HG02642 (cell line): ENCODE results near the gene NDUFS5.
"Not testable (repeated sequence)": the region's sequence is repeated elsewhere in the genome, so short reads cannot be mapped to it uniquely, and the experiment has no call there.

ENCODE experiments used
- ATAC-seq: cut with Tn5 transposase; IDR thresholded peaks from one replicate; pipeline ENCODE4 v1.9.1; 2021; ENCODE audit warnings: mild to moderate bottlenecking; ENCODE audit not compliant: unreplicated experiment, poor library complexity

NDUFS5 gene

DNA sequence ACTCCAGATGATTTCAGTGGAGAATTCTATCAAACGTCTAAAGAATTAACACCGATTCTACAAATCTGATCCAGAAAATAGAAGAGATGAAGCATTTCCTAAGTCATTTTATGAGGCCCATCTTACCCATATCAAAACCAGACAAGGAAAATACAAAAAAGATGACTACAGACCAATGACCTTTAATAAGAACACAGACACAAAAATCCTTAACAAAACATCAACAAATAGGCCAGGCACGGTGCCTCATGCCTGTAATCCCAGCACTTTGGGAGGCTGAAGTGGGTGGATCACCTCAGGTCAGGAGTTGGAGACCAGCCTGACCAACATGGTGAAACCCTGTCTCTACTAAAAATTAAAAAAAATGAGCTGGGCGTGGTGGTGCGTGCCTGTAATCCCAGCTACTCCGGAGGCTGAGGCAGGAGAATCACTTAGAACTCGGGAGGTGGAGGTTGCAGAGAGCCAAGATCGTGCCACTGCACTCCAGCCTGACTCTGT lies 29.1 kb downstream of the NDUFS5 start:
- ATAC-seq, result not testable (repeated sequence)

DNA sequence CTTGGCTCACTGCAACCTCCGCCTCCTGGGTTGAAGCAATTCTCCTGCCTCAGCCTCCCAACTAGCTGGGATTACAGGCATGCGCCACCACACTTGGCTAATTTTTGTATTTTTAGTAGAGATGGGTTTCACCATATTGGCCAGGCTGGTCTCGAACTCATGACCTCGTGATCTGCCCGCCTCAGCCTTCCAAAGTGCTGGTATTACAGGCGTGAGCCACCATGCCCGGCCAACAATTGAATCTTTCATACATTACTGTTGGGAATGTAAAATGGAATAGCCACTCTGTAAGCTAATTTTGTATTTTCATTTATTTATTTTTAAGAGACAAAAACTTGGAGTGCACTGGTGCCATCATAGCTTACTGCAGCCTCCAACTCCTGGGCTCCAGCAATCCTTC lies 35.4 kb downstream of the NDUFS5 start:
- not testable (repeated sequence) for ATAC-seq

DNA sequence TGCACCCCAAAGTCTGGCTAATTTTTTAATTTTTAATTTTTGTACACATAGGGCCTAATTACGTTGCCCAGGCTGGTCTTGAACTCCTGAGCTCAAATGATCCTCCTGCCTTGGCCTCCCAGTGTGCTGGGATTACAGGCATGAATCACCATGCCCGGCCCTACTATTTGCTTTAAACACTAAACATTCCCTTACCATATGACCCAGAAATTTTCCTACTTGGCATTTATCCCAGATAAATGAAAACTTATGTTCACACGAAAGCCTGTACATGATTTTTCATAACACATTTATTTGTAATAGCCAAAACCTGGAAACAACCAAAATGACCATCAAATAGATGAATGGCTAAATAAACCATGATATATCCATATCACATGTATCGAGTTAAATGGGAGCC lies 35.8 kb downstream of the NDUFS5 start:
- ATAC-seq, result no peak

DNA sequence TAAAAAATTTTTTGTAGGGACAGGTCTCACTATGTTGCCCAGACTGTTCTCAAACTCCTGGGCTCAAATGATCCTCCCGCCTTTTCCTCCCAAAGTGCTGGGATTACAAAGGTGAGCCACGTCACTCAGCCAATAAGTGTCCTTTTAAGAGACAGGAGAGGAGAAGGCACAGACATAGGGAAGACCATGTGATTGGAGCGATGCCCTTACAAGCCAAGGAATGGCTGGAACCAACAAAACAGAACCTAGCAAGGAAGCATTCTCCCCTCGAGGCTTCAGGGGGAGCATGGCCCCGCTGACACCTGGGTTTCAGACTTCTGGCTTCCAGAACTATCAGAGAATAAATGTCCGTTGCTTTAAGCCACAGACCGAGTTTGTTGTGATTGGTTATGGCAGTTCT lies 37.0 kb downstream of the NDUFS5 start:
- ATAC-seq, result no peak

DNA sequence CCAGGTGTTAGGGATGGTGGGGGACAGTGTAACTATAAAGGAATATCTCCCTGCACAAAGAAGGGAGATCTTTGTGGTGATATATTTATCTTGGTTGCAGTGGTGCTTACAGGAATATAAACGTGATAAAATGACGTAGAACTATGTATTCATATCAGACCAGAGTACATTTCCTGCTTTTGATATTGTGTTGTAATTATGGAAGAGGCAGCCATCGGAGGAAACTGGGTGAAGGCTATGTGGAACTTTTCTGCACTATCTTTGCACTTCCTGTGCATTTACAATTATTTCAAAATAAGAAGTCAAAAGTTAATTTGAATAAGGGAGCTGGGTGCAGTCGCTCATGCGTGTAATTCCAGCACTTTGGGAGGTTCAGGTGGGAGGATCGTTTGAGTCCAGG lies 37.6 kb downstream of the NDUFS5 start:
- ATAC-seq, result no peak

DNA sequence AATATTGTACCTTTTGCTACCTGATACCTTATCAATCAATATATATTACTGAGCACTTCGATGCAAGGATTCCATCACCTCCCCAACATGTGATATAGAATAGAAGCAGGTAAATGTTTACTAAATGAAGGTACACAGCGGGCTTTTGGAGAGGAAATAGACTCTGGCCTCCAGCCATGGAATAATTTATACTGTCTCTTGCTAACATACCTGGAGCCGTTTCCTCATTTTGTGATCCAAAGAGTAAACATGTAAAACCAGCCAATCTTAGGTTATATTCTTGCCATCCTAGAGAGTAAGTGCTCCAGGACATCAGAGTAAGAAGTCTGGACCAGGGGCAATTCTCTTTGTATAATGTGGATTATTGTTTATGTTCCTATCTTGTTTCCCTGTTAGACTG lies 39.4 kb downstream of the NDUFS5 start:
- no peak for ATAC-seq

DNA sequence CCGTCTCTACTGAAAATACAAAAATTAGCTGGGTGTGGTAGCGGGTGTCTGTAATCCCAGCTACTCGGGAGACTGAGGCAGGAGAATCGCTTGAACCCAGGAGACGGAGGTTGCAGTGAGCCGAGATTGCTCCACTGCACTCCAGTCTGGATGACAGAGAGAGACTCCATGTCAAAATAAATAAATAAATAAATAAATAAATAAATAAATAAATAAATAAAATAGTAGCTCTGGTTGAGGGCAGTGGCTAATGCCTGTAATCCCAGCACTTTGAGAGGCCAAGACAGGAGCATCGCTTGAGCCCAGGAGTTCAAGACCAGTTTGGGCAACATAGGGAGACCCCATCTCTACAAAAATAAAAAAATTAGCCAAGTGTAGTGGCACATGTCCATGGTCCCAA lies 42.1 kb downstream of the NDUFS5 start:
- ATAC-seq, result not testable (repeated sequence)

DNA sequence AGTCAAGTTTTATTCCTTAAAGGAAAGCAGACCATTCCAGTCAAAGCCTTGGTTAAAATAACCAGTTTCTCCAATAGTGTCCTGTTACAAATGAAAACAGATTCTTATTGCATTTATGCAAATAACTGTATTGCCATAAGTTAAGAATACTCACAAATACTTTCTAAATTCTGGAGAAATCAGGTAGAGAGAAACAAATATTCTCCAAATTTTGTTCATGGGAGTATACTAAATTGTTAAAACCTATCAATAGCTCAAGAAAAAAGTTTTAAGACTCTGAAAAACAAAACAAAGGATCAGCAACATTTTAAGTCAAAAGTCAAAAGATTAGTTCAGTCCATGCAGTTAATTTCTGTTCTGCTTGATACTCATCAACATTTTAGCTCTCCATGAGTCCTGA lies 45.4 kb downstream of the NDUFS5 start:
- ATAC-seq, result not testable (repeated sequence)

DNA sequence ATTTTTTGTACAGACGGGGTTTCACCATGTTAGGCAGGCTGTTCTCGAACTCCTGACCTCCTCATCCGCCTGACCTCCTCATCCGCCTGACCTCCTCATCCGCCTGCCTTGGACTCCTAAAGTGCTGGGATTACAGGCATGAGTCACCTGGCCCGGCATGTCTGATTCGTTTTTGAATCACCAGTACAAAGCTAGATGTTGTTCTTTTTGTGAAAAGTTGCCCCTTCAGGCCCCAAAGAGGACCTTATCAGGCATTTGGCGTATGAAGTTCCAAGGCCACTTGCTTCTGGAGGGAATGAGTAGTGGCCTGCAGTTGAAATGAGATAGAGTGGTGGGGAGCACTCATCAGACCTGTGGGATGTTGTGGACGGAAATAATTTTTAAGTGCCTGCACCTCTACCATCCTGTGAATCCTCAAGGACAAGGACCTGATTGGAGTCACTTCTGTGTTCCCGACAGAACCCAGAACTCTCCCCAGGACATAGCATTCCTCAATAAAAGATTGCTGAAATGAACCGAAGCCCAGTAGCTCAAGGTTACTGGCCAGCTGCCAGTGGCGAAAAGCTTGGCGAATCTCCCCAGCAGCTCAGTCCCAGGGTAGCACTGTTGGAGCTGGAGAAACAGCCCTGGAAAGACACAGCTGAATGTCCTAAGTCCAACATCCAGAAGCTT lies 50.1 kb downstream of the NDUFS5 start:
- no peak for ATAC-seq

DNA sequence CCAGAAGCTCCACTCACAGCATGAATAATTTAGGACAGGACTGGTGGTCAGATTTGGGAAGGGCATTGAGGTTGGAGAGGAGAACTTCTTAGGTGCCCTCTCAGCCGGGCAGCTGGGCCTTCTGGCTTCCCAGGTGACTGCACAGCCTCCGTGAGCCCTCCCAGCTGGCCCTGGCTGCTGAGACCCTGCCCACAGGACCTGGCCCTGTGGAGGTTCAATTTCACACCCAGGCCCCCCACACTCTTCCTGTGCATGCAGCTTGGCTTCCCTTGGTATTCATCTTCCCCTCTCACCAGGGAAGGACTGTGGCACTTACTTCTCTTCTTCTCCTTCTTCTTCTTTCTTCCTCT lies 50.6 kb downstream of the NDUFS5 start:
- ATAC-seq, result no peak

DNA sequence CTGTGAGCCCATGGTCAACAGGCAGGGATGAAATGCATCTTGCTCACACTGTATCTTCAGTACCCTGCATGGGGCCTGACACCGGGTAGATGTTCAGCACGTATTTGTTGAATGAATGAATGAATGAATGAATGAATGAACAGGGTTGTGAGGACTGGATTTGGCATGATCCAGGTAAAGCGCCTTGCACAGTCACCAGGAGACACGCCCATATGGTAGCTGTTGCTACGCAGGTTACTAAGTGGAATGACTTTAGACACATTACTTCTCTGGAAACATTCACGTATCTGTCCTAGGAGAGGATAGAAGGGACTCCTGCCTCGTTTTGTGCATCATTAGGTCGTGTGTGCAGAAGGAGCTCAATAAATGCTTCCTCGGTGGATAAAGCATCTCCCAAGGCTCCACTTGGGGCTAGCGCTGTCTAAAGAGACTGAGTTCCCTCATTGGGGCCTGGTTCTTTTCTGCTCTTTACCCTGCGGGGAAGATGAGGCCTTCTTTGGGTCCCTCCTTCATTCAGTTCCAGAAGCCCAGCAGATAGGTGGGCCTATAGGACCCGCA lies 54.2 kb downstream of the NDUFS5 start:
- ATAC-seq, result no peak

DNA sequence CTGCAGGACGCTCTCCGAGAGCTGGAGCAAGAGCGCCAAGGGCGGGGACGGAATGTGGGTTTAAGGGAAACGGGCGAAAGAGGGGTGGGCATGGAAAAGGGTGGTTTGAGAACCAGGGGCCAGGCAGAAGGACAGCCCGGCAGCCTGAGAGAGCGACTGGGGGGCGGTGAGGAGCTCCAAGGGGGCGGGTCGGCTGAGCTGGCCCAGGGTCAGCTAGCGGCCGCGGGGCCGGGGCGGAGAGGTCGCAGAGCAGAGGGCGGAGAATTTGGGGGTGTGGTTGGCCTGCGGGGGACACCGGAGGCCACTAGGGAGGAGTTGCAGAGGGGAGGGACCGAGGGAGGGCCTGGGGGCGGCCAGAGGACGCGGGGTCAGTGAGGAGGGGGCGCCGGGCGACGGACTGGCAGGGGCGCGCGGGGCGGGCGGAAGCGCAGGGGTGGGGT lies 54.7 kb downstream of the NDUFS5 start:
- no peak for ATAC-seq

DNA sequence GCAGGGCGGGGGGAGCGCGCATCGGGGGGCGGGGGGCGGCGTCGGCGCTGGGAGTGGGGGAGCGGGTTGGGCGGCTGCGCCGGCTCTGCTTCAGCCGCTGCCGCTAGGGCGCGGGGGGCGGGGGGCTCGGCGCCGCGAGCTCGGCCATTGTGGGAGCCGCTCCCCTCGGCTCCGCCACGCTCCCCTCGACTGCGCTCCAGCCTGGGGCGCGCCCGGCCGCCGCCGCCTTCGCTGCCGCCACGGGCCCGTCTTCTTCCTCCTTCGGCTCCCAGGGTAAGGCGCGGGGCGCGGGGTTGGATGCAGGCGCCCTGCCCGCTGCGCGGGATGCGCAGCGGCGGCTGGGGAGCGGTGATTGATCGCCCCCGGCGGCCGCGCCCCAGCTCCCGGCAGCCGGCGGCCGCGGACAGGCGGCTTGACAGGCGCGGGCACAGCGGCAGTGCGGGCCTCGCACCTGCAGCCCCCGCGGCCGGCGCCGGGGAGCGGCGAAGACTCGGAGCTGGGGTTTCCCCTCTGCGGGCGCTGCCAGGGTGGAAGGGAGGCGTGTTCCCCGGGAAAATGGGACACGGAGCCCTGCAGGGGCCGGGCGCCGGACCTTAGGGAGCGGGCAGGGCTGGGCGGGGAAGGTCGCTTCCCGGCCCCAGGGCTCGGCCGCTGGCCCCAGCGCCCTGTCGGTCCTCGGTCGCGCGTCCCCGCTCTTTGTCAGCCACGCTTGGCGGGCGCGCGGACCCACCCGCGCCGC lies 55.3 kb downstream of the NDUFS5 start:
- no peak for ATAC-seq

DNA sequence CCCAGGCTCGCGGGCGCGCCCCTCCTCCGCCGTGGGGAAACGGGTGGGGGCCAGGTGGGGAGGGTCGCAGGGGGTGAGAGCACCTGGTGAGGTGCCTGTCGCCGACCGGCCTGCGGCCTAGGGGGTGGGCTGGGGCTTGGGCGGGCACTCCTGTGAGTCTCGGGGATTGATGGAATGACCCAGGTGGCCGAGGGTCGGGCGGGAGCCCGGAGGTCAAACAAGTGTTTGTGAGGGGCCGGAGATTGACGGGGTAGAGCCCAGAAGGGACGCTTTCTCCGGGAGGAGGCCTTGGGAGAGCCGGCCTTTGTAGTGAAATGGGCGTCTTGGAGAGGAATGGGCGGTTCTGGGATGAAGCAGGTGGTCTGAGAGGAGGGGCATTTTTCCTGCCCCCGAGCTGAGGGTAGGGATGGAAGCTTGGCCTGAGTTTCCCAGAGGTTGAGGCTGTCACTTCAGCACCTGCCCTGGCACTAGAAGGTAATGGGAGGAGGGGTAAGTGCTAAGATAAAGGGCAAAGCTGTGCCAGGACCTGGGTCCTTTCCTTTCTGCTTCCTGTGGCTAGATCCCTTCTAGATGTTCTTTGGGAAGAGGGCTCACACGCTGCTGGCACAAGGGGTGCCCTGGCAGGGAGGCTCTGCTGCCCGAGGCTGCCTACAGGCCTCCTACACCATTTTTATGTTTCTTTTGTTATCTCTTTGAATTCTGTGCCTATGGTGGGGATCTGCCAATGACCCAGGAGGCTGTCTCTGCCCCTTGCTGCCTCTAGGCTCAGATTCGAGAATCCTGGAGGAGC lies 56.1 kb downstream of the NDUFS5 start:
- no peak for ATAC-seq

DNA sequence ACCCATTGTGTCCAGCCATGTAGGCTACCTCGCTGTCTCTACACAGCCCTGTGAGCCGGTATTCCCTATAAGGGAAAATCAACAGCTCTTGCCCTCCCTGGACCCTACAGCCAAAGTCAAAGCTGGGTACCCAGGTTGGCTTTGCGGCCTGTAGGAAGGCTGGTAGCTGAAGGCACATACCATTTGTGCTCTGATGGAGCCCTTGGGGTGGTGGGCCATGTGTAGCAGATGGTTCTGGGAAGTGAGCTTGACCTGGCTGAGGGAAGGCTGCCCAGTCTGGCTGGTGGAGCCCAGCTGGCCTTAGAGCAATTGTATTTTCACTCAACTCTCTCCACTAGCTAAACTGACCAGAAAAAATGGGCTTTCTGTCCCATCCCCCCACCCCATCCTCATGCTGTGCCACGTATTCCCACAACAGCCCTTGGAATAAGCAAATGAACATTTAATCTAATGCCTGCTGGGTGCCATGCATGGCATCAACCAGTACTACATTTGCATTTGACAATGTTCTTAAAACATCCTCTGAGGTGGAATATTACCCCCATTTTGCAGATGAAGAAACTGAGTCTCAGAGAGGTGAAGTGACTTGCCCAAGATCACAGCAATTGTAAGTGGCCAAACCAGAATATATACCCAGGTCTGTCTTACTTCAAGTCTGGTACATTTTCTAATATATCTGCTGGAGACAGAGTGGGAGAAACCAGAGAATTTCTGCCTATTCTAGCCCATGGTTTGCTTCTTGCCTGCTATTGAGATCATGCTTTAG lies 56.8 kb downstream of the NDUFS5 start:
- ATAC-seq, result no peak

DNA sequence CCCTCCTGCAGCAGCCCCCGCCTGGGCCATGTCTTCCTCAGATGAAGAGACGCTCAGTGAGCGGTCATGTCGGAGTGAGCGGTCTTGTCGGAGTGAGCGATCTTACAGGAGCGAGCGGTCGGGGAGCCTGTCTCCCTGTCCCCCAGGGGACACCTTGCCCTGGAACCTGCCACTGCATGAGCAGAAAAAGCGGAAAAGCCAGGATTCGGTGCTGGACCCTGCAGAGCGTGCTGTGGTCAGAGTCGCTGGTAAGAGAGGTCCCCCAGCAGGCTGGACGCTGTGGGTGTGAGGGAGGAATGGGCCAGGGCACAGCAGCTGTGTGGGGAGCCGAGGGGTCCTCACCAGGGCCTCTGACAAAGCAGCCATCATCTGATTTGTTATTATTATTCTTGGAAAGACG lies 58.0 kb downstream of the NDUFS5 start:
- no peak for ATAC-seq
